Fibroblast of peridontal ligament (primary cell): ENCODE results near the gene TUBG2.
"Not testable (repeated sequence)": the region's sequence is repeated elsewhere in the genome, so short reads cannot be mapped to it uniquely, and the experiment has no call there.

ENCODE experiments used
- DNase-seq: peaks from one replicate; pipeline ENCODE4 v3.0.0-alpha.2; 2010; ENCODE audit errors: extremely low read depth

The TUBG2 gene

GRCh38 chr17:42659079-42659931, at the start of gene TUBG2:
Gene TUBG2 (plus strand): TSS chr17:42659284. CDS start chr17:42659504, 220 bp downstream.
- peak; percentile 85 for DNase-seq

GRCh38 chr17:42609814-42610801, 49.0 kb upstream of the TUBG2 start:
- not testable (repeated sequence) for DNase-seq

GRCh38 chr17:42612013-42612412, 47.1 kb upstream of the TUBG2 start:
- DNase-seq: no peak

GRCh38 chr17:42613699-42614295, 45.3 kb upstream of the TUBG2 start:
- no peak for DNase-seq

- no peak for DNase-seq
Measured at GRCh38 chr17:42617956-42618431, 41.1 kb upstream of the TUBG2 start.

GRCh38 chr17:42618442-42619150, 40.5 kb upstream of the TUBG2 start:
- no peak for DNase-seq

- DNase-seq: not testable (repeated sequence)
Measured at GRCh38 chr17:42621987-42622386, 37.1 kb upstream of the TUBG2 start.

- DNase-seq: no peak
Measured at GRCh38 chr17:42623271-42623670, 35.8 kb upstream of the TUBG2 start.

- DNase-seq: no peak
Measured at GRCh38 chr17:42623732-42624596, 35.1 kb upstream of the TUBG2 start.

- DNase-seq: not testable (repeated sequence)
Measured at GRCh38 chr17:42627032-42627764, 31.9 kb upstream of the TUBG2 start.

- DNase-seq: no peak
Measured at GRCh38 chr17:42629411-42630009, 29.6 kb upstream of the TUBG2 start.

- DNase-seq: no peak
Measured at GRCh38 chr17:42632949-42633444, 26.1 kb upstream of the TUBG2 start.

- DNase-seq: no peak
Measured at GRCh38 chr17:42639525-42640113, 19.5 kb upstream of the TUBG2 start.

- DNase-seq: no peak
Measured at GRCh38 chr17:42640121-42640520, 19.0 kb upstream of the TUBG2 start.

GRCh38 chr17:42642336-42642735, 16.7 kb upstream of the TUBG2 start:
- no peak for DNase-seq

GRCh38 chr17:42647778-42648177, 11.3 kb upstream of the TUBG2 start:
- DNase-seq: no peak

GRCh38 chr17:42651392-42651791, 7.7 kb upstream of the TUBG2 start:
- no peak for DNase-seq
